Embryonic facial prominence (tissue), 1 donor: Measurements from ENCODE around the gene GPR31.

Experiments used
- DNase-seq: peaks from one replicate; pipeline ENCODE4 v3.0.0-alpha.2; 2016; ENCODE audit errors: extremely low spot score

Gene GPR31

DNA sequence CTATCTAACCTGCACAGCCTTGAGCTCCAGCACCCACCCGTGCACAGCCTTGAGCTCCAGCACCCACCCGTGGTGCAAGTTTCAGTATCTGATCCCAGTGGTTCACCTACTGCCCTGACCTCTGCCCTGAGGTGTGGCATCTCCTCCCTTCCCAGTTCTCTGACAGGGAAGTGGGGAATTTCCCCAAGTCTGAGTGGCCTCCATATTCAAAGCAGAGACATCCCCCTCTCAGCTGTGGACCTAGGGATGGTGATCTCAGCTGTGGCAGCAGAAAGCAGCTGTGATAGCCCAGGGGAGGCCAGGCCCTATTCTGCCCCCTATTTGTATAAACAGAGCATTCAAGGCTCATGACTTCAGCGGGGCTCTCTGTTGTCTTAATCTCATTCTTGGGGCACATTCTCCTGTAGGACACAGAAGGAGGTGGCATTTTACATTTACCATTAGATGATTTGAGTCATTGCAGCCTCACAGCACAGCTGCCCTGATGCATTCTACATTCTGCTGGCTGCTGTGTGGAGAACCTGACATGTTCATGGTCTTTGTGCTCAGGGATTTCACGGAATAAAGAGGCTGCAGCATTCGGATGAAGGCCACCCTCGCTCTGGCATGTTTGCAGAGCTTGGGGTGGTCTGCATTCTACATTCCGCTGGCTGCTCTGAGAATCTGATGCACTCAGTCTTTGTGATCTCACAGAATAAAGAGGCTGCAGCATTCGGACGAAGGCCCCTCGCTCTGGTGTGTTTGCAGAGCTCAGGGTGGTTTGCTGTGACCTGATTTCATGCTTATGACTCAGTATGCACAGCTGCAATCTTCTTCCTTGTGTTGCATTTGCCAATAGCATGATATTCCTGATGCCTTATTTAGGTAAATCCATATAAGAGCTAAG, 16.9 kb downstream of the GPR31 start:
- DNase-seq, result no peak

DNA sequence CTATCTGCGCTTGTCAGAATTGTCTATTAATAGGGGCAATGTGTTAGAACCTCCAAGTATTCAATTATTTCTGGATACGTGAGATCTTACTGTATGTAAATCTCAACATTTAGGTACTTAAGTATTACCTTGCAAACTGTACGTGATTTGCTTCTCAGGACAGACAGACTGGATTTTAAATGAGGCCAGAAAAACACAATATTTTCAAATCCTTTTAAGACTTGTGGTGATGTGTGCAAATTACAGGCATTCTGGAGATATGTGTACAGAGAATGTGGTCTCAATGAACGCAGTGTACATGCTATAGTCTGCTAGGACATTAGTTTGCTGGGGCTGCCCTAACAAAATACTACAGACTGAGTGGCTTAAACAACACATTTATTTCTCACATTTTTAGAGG, 18.0 kb downstream of the GPR31 start:
- no peak for DNase-seq

DNA sequence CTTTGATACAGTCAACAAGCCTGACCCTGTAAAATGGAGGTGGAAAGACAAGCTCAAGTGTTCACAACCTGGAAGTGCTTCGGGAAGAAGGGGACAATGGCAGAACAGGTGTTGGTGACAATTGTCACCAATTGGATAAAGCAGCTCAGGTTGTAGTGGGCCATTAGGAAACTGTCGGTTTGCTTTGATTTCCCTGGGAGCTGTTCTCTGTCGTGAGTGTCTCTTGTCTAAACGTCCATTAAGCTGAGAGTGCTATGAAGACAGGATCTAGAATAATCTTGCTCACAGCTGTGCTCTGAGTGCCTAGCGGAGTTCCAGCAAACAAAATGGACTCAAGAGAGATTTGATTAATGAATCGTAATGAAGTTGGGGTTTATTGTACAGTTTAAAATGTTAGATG, 19.9 kb downstream of the GPR31 start:
- no peak for DNase-seq

- DNase-seq, result no peak
Measured at GRCh38 chr6:167137081-167137480, 20.7 kb downstream of the GPR31 start.

DNA sequence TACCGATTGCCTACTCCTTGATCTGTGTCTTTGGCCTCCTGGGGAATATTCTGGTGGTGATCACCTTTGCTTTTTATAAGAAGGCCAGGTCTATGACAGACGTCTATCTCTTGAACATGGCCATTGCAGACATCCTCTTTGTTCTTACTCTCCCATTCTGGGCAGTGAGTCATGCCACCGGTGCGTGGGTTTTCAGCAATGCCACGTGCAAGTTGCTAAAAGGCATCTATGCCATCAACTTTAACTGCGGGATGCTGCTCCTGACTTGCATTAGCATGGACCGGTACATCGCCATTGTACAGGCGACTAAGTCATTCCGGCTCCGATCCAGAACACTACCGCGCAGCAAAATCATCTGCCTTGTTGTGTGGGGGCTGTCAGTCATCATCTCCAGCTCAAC, 21.4 kb downstream of the GPR31 start:
- DNase-seq, result no peak

- no peak for DNase-seq
Measured at GRCh38 chr6:167134448-167135328, 23.1 kb downstream of the GPR31 start.

GRCh38 chr6:167130712-167131684, 26.8 kb downstream of the GPR31 start:
- DNase-seq, result no peak

DNA sequence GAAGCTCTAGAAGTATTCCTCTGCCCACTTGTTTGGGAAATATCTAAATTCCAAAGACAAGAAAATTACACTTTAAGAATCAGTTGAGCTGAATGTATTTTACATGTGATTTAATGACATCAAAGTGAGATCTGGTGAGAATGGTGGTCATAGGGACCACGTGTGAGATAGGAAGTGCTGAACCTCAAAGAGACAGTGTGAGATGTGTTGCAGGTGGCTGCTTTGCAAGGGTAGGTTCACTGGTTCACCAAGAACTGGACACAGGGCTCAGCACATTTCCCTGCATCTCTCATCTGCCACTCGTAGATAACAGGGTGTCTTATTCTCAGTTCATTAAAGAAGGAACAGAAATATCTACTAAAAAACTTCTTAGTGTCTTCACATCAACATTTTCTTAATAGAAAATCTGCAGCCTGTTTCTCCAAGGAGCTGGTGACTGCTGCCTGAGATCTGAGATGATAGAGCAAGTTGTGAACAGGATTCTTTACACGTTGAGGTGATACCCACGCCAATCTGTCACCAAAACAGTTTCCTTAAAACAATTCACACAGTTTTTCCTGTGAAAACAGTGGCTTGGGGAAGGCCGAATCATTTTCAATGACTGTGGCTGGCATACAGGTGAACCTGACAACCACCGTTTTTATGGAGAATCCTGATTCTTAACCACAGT, 27.6 kb downstream of the GPR31 start:
- DNase-seq, result no peak

GRCh38 chr6:167129562-167129961, 28.2 kb downstream of the GPR31 start:
- no peak for DNase-seq

- DNase-seq, result no peak
Measured at GRCh38 chr6:167129159-167129558, 28.6 kb downstream of the GPR31 start.

GRCh38 chr6:167127785-167128531, 29.8 kb downstream of the GPR31 start:
- DNase-seq, result no peak

GRCh38 chr6:167125855-167126349, 31.9 kb downstream of the GPR31 start:
- DNase-seq, result no peak

- no peak for DNase-seq
Measured at GRCh38 chr6:167125410-167125809, 32.4 kb downstream of the GPR31 start.

DNA sequence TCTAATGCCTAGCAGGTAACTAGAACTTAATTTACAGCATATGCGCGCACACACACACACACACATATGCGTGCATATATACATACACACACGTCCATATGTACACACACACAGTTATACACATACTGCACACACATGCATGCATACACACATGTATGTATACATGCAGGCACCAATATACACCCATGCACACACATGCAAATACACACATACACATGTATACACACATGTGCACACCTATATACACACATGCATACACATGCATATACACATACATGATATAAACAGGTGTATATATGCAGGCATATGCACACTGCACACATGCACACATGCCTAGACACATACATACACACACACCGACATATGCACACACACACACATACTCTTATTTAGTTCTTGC, 33.0 kb downstream of the GPR31 start:
- no peak for DNase-seq

GRCh38 chr6:167122827-167123657, 34.7 kb downstream of the GPR31 start, which contains the start of gene CCR6:
Gene CCR6, plus strand, starts transcription at chr6:167123096. Its CDS starts 13,039 bp downstream, at chr6:167136135.
- DNase-seq, result no peak

DNA sequence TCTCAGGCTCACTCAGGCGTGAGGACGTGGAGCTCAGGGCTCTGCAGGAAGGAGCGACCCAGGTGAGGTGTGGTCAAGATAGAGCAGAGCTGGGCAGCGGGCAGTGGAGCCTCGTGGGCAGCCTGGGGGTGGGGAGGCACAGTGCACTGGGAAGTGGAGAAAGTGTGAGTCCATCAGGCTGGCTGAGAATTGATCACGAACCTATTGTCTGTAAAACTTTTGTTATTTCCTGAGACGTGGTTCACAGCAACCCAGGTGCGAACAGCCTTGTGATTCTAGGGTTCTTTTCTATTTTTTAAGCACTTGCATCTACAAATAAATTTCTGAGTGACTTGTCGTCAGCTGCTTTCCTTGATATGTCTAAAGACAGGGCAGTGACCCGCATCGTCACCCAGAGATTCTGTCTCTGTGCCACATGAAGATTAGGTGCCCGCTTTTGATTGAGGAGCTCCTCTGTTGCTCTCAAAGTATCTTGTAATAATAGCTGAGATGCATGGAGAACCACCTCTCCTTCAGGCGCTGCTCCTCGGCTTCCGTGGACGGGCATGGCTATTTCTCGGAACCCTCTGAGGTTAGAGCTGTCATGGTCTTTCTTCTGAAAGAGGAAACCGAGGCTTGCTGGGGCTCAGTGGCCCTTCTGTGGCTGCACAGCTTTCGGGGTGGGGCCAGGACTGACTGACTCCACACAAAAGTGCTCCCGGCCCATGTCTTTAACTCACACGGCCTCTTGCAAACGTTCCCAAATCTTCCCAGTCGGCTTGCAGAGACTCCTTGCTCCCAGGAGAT, 35.5 kb downstream of the GPR31 start:
- DNase-seq, result no peak

GRCh38 chr6:167121335-167121841, 36.4 kb downstream of the GPR31 start:
- DNase-seq, result no peak

DNA sequence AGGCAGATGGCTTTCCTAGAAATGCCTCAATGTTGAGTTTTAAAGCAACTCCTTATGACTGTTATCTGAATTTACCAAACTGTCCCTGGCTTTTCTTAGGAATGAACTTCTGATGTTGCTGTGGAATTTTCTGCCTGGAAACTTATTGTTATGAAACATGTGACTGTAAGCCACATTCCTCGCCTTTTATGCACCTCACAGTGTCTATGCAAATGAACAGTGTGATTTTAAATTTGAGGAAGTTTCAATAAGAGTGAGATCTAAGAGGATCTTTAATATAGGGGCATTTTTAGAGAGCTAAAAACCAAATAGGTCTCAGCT, 37.2 kb downstream of the GPR31 start:
- DNase-seq, result no peak
